Testis (tissue), 2 donors: ENCODE data around the gene CBLB.

ENCODE experiments used
- CTCF ChIP-seq, 3 experiments: fragments of 450-650 bp in 2 of 3; fragments of 200-600 bp in 1 of 3; sonication (generic) in 1 of 3; IDR thresholded peaks; one replicate each; pipeline ENCODE4 v1.5.1; 2016 to 2019; ENCODE audit warnings: antibody characterized with exemption in 3 of 3, mild to moderate bottlenecking in 2 of 3, moderate library complexity in 1 of 3
- POLR2A ChIP-seq: fragments of 450-650 bp; IDR thresholded peaks from one replicate; pipeline ENCODE4 v1.6.1; 2017; ENCODE audit warnings: antibody characterized with exemption, mild to moderate bottlenecking, moderate library complexity

DNA sequence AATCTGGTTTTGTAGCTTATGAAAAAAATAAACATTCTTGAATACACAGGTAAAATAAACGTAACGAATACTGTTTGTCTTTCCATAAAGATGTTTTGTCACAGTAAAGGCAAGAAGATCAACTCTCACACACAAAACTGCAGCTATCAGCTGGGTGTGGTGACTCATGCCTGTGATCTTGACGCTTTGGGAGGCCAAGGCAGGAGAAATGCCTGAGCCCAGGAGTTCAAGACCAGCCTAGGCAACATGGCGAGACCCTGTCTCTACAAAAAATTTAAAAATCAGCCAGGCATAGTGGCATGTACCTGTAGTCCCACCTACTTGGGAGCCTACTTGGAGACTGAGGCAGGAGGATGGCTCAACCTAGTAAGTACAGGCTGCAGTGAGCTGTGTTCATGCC, 39.6 kb downstream of the CBLB start:
- TF ChIP-seq CTCF (IDR thresholded peaks at IDR 0.05): no peak
- TF ChIP-seq POLR2A: no peak
